Mammary epithelial cell (primary cell): ENCODE measurements around the gene BRK1.

Source experiments
- CTCF ChIP-seq, 2 donors: IDR thresholded peaks in 1 of 2; conservative IDR thresholded peaks in 1 of 2; 2 replicates each; pipeline ENCODE4 v1.5.1; 2011 to 2012; ENCODE audit warnings: inconsistent platforms in 2 of 2, low read length in 2 of 2, mild to moderate bottlenecking in 2 of 2, control low read depth in 1 of 2, low read depth in 1 of 2; ENCODE audit not compliant: insufficient read depth in 1 of 2; ENCODE audit errors: extremely low read depth in 1 of 2
- EZH2 ChIP-seq: IDR thresholded peaks from 2 replicates; pipeline ENCODE4 v1.6.1; 2012; ENCODE audit warnings: low read length, inconsistent platforms, borderline replicate concordance

- TF ChIP-seq CTCF (conservative IDR thresholded peaks at IDR 0.05 in 1 of 2, IDR thresholded peaks at IDR 0.05 in 1 of 2; ENCODE audit: extremely low read depth in 1 of 2, insufficient read depth in 1 of 2, low read depth in 1 of 2, low read length in 2 of 2) (no peak), EZH2 (no peak)
These were observed 27.2 kb upstream of the BRK1 start for GRCh38 chr3:10088256-10088655.
